Occipital lobe (tissue), 2 donors: ENCODE data around the gene ASCL4. TPM values are rescaled to one million over a fixed set of nuclear protein-coding genes. Genes with fewer than 3 reads are reported as not detected.
A peak's percentile ranks its signal among the peaks of the same experiment; 100 is the strongest.
"Not testable (repeated sequence)": the region's sequence is repeated elsewhere in the genome, so short reads cannot be mapped to it uniquely, and the experiment has no call there.

Source experiments
- DNase-seq: peaks from one replicate; lab custom pipeline; 2025; lab: John Stamatoyannopoulos, UW
- total RNA-seq: library from RNA; depleted of rRNA; stranded (reverse); fragments of >200 nt; gene quantifications from one replicate; pipeline ENCODE4 v1.2.3, GENCODE V29; 2014

ASCL4 gene, protein sequence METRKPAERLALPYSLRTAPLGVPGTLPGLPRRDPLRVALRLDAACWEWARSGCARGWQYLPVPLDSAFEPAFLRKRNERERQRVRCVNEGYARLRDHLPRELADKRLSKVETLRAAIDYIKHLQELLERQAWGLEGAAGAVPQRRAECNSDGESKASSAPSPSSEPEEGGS
- total RNA-seq, result not detected

GRCh38 chr12:107774349-107775029 is at the start of gene ASCL4:
Gene ASCL4 (plus strand): TSS chr12:107774704. CDS start chr12:107775219, 515 bp downstream.
- DNase-seq, result no peak

DNA sequence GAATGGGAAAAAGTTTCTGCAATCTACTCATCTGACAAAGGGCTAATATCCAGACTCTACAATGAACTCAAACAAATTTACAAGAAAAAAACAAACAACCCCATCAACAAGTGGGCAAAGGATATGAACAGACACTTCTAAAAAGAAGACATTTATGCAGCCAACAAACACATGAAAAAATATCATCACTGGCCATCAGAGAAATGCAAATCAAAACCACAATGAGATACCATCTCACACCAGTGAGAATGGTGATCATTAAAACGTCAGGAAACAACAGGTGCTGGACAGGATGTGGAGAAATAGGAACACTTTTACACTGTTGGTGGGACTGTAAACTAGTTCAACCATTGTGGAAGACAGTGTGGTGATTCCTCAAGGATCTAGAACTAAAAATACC is 47.2 kb upstream of the ASCL4 start:
- DNase-seq, result not testable (repeated sequence)

DNA sequence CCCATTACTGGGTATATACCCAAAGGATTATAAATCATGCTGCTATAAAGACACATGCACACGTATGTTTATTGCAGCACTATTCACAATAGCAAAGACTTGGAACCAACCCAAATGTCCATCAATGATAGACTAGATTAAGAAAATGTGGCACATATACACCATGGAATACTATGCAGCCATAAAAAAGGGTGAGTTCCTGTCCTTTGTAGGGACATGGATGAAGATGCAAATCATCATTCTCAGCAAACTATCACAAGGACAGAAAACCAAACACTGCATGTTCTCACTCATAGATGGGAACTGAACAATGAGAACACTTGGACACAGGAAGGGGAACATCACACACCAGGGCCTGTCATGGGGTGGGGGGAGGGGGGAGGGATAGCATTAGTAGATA is 46.8 kb upstream of the ASCL4 start:
- DNase-seq, result not testable (repeated sequence)

DNA sequence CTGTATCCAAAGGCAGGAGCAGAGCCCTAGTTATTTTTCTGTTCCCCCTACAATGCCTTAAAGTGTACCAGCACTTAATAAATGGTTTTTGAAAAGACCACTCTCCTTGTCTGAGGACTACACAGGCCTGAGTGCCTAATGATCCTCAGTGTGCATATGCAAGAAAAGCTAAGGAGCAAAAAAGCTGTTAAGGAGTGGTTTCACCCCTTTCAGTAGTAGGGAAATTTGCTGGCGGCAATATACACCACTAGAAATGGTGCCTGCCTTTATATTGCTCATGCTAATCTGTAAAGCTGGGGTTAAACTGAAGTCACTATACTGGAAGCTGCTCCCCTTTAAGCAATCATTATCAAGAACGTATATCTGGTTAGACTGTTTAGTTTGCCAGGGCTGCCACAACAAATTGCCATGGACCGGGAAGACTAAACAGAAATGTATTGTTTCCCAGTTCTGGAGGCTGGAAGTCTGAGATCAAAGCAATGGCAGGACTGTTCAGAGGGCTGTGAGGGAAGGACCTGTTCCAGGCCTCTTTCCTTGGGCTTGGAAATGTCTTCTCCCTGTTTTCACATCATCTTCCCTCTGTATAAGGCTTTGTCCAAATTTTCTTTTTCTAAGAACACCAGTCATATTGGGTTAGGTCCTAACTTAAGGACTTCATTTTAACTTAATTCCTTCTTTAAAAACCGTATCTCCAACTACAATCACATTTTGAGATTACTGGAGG is 43.7 kb upstream of the ASCL4 start:
- DNase-seq, result no peak

GRCh38 chr12:107731366-107731765 is 43.1 kb upstream of the ASCL4 start:
- no peak for DNase-seq

- DNase-seq, result no peak
Observed at GRCh38 chr12:107732365-107732764, 42.1 kb upstream of the ASCL4 start.

DNA sequence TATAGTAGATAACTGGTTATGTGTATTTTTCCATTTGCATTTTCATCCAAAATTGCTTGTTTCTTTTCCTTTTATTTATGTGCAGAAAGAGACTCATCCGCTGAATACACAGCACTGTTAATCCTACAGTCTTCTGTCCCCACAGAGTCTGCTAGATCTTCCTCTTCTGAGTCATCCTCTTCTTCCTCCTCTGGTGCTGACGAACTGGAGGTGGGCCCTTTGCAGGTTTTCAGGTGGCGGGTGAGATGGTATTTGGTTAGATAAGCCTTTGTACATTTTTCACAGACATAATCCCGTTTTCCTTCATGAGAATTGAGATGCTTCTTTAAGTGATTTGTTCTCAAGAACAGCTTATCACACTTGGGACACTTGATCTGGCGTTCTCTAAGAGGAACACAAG is 40.4 kb upstream of the ASCL4 start:
- DNase-seq, result no peak

DNA sequence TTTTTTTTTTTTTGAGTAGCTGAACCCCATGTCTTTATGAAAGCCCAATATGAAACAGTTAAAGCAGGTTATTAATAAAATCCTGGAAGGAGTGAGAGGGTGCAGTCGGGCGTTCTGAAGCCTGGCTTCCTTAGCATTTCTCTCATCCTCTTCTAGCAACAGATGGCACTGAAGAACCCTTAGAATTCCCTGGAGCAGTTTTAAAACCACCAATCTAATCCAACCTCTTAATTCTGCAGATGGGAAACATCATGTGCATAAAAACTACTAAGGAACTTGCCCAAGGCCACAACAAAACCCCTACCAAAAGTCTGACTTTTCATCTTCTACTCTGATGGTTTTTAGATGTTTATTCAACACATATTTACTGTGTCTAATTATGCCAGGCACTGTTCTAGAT is 38.7 kb upstream of the ASCL4 start:
- DNase-seq, result no peak

GRCh38 chr12:107736914-107737313 is 37.6 kb upstream of the ASCL4 start:
- DNase-seq, result no peak

- no peak for DNase-seq
Observed at GRCh38 chr12:107748472-107748871, 26.0 kb upstream of the ASCL4 start.

DNA sequence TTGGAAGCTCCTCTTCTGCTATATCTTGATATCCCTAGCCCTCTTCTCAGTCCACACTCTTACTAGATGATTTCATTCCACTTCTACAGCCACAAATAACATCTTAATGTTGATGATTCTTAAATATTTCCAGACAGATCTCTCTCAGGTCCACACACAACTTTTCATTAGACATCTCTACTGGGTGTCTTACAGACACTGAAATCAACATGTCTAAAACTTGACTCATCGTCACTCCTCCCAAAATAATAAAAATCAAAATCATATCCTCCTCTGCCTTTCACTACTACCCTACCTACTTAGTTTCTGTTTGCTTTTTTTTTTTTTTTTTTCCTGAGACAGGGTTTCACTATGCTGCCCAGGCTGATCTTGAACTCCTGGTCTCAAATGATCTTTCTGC is 25.4 kb upstream of the ASCL4 start:
- DNase-seq, result no peak

- DNase-seq, result no peak
Observed at GRCh38 chr12:107759410-107759809, 15.1 kb upstream of the ASCL4 start.

DNA sequence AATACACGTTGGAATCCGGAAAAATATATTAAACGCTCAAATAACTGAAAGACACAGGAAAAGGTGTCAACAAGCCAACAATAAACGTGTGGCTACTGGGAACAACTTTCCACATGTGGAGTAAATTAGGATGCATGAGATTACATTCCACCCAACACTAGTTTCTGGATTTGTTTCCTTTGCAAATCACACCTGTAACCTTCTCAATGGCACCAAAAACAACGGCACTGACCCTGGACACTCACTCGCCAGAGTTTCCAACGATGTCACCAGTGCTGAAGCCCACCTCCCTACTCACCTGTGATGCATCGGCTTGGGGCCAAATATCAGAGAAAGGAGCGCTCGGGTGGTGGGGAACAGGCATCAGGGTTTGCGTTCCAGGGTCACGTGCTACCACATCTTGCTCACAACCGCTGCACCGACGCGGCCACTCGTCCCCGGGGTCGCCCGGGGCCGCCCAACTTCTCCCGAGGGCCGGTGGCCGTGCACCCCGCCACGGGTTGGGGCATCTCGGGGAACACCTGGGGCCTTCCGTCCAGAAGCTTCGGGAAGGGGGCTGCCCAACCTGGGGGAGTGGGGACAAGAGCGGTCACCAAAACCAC is 14.2 kb upstream of the ASCL4 start:
- no peak for DNase-seq

DNA sequence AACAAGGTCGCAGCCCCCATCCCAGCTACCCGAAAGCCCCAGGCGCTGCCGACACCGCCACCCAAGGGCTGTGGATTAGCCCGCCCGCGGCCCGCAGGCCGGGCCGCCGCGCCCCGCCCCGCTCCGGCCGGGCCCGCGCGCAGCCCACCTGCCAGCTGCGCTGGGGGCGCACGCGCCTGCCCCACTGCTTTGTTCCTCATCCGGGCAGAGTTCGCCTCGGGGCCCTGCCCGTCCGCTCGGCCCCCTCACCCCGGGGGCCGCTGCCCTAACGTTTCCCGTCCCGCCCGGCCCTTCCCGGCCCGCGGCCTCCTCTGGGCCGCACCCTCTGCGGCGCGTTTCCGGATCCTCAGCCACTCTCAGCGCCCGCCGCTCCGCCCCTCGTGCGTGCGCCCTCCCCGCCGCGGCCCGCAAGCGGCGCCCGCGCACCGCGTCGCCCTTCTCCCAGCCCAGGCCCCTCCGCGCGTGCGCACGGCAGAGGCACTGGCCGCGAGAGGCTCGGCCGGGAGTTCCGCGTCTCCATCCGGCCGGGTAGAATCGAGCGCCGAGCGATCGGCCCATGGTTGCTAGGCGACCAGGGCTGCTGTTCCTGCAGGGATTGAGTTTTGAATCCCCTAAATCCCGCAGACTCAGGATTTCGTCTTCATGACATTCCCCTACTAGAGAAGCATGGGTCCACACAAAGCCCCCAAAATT is 13.5 kb upstream of the ASCL4 start, which contains the start of gene PRDM4:
TSS of gene PRDM4 (minus strand) at position 329 of the 693 bp plus-strand sequence. CDS start 622 bp downstream, outside the sequence.
- peak; percentile 90 for DNase-seq

DNA sequence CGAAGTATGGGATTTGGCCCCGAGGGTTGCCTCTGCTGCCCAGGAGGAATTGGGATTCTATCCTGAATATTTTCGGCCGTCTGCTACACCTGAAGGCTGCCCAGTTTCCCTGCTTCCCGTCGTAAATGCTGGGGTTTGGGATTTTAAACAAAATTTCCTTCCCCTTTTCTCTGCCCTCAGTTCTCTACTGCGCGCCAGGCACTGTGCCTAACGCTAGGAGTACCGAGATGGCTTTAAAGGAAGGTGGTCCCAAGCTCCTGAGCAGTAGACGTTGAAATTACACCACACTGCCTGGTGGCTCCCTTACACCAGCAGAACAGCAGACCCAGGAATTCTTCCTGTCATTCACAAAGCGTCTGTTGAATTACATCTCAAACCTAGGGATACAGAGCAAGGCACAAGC is 13.0 kb upstream of the ASCL4 start:
- no peak for DNase-seq

- no peak for DNase-seq
Observed at GRCh38 chr12:107762874-107763273, 11.6 kb upstream of the ASCL4 start.

DNA sequence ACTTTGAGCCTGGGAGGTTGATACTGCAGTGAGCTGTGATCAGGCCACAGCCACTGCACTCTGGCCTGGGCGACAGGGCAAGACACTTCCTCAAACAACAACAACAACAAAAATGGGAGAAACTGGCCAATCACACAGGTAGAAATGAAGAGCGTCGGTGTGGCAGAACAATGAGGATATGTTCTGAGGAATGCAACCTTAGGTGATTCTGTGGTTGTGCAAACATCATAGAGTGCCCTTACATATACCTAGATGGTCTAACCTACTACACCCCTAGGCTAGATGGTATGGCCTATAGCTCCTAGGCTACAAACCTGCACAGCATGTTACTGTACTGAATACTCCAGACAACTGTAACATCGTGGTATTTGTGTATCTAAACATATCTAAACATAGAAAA is 9.9 kb upstream of the ASCL4 start:
- no peak for DNase-seq

DNA sequence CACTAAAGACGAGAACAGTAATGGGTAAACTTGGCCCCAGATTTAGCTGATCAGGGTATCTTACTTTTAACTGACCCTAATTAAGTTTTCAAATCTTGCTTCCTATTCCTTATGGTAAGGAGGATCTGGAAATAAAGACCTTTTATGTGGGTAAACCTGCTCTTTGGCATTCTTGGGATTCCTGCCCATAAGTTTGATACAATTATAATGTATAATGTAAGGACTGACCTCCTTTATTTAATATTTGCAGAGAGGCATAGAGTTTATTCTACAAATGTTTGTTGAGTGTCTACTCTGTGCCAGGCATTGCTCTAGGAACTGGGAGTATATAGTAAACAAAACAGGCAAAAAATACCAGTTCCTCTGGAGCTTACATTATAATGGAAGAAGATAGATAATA is 9.2 kb upstream of the ASCL4 start:
- DNase-seq, result no peak

DNA sequence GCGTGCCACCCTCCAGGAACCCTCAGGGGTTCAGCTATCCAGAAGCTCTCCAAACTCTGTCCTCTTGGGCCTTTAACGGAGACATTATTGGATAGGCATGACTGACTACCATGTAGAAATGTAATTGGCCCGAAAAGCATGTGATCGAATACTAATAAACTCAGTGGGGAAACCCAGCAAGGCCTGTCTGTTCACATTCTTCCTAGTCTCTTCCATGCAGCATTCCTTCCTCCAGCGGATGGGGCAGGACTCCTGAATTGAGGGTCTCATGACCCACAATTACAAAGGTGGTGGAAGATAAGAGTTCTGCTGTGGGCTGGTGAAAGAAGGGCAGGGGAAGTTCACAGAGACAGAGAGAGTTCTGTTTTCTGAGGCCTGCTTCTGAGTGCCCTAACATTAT is 7.0 kb upstream of the ASCL4 start:
- DNase-seq, result no peak

DNA sequence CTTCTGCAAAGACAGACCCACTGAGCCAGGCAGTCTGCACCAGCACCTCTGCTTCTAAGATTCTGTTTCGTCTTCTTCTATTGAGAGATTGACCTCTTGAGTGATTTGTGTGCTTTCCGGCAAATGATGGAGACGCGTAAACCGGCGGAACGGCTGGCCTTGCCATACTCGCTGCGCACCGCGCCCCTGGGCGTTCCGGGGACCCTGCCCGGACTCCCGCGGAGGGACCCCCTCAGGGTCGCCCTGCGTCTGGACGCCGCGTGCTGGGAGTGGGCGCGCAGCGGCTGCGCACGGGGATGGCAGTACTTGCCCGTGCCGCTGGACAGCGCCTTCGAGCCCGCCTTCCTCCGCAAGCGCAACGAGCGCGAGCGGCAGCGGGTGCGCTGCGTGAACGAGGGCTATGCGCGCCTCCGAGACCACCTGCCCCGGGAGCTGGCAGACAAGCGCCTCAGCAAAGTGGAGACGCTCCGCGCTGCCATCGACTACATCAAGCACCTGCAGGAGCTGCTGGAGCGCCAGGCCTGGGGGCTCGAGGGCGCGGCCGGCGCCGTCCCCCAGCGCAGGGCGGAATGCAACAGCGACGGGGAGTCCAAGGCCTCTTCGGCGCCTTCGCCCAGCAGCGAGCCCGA is 703 bp downstream of the ASCL4 start:
- no peak for DNase-seq

- no peak for DNase-seq
Observed at GRCh38 chr12:107776171-107776570, 1.7 kb downstream of the ASCL4 start.
